Retinal pigment epithelial cell (primary cell): Measurements from ENCODE around the gene SH3BP2.

Source experiments
- DNase-seq: peaks from one replicate; pipeline ENCODE4 v3.0.0-alpha.2; 2010; ENCODE audit warnings: low read depth
- H3K4me3 ChIP-seq: 2 replicates; pipeline ENCODE4 v1.5.1; 2011; ENCODE audit warnings: mild to moderate bottlenecking, low read length, control low read depth, moderate library complexity
- TF ChIP-seq, protein P1 (sequence below): conservative IDR thresholded peaks from 2 replicates; pipeline ENCODE4 v1.5.1; 2011; ENCODE audit warnings: low read depth, low read length, control low read depth, inconsistent platforms

The SH3BP2 gene

DNA sequence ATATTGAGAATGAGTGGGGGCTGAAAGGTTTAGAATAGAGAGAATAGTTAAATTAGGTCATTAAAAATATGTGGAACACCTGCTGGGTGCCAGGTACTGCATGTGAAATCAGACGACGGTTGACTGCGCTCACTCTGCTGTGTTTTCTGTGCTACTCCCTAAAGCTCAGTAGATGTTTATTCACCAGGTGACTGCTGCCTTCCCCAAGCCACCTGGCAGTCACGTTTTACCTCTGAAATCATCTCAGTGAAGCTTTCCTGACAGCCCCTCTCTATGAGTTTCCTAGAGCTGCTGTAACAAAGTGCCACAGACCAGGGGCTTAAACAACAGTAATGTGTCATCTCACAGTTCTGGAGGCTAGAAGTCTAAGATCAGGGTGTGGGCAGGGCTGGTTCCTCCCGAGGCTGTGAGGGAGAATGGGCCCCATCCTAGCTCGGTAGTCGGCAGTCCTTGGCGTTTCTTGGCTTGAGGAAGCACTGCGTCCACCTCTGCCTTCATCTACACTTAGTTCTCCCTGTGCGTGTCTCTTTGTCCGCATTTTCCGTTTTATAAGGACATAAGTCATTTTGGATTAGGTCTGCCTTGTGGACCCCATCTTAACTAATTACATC is 76.1 kb downstream of the SH3BP2 start:
- TF ChIP-seq, protein P1, sequence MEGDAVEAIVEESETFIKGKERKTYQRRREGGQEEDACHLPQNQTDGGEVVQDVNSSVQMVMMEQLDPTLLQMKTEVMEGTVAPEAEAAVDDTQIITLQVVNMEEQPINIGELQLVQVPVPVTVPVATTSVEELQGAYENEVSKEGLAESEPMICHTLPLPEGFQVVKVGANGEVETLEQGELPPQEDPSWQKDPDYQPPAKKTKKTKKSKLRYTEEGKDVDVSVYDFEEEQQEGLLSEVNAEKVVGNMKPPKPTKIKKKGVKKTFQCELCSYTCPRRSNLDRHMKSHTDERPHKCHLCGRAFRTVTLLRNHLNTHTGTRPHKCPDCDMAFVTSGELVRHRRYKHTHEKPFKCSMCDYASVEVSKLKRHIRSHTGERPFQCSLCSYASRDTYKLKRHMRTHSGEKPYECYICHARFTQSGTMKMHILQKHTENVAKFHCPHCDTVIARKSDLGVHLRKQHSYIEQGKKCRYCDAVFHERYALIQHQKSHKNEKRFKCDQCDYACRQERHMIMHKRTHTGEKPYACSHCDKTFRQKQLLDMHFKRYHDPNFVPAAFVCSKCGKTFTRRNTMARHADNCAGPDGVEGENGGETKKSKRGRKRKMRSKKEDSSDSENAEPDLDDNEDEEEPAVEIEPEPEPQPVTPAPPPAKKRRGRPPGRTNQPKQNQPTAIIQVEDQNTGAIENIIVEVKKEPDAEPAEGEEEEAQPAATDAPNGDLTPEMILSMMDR = no peak
- no peak overlapping the region for H3K4me3 ChIP-seq
- DNase-seq = no peak

DNA sequence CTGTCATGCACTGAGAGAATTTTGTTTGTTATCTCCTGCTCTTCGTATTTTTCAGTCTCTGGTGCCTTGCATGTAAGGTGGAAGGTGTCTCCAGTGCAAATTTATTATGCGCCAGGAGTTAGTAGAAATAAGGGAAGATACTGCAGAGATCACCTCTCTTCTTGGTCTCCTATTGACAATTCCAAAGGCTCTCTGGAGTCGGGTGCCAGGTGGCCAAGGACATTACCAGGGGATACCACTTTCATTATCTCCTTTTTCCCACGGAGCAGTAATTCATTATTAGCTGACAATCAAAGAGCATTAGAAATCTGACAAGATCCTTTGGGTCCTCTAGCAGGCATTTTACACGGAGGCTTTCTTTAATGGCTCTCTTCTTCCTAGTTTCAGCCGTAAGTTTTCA is 76.8 kb downstream of the SH3BP2 start:
- TF ChIP-seq, protein P1 = no peak
- no peak overlapping the region for H3K4me3 ChIP-seq
- DNase-seq = no peak

DNA sequence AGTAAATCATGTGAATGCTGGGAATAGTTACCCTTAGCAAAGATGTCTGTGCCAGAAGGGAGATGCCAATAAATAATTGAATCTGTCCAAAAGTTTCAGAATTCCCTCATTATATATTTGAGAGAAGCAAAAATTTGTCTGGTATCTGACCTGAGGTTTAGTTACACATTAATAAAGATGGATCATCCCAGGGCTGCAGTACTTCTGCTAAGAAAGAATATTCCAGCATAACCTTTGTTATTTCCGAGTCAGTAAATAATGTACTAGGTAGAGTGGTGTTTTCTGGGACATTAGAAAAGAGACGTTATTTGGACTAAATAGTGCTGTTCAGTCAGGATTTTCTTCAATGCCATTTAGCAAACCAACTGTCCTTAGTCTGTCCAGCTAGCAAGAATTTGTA is 77.2 kb downstream of the SH3BP2 start:
- no peak overlapping the region for H3K4me3 ChIP-seq
- DNase-seq = no peak
- TF ChIP-seq, protein P1 = no peak

DNA sequence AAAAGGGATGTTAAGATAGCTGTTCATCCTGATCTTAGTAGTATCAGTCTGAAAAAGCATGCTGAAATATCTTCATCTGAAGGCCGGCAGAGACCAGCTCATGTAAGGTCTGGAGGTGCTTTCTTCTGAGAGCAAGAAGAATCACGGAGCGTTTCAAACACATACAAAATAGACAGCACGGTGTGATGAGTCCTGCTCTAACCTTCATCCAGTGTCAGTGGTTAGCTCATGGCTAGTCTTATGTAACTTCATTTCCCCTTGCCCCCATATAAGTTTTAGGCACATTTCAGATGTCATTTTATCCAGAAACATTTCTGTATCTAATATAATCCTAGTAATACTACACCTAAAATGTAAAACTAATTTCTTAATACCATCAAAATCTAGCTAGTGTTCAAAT is 78.6 kb downstream of the SH3BP2 start:
- H3K4me3 ChIP-seq = no peak overlapping the region
- DNase-seq = no peak
- TF ChIP-seq, protein P1 = no peak

DNA sequence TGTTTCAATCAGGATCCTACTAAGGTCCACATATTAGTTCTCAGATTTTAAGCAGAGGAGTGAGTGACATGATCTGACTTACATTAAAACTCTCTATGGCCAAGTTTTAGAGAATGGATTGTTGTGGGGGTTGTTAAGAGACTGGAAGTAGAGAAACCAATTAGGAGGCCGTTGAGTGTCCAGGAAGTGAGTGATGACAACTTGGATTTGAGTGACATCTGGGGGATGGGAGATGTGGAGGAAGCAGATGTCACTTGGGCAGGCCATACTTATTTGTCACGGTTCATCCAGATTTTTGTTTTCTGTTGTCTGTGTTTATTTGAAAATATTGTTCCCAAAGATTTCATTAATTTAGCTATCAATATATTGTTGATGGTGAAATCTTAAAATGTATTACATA is 79.0 kb downstream of the SH3BP2 start:
- H3K4me3 ChIP-seq = no peak overlapping the region
- TF ChIP-seq, protein P1 = no peak
- DNase-seq = no peak

DNA sequence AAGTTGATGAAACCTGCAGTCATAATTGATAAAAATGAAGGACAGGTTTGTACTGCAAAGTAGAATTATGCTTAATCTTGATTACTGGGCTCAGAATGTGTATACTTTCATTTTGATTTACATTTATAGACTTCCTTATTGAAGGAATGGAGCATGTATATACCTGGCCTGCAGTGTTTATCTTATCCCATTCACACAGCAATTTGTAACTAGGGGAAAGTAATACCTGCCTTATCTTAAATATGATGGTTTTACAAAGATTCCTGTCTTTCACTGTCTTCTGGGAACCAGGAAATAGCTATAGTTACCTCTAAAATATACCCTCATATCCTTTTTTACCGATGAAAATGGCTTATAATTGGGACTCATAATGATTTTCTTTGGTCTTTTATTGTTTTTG is 80.4 kb downstream of the SH3BP2 start:
- no peak overlapping the region for H3K4me3 ChIP-seq

DNA sequence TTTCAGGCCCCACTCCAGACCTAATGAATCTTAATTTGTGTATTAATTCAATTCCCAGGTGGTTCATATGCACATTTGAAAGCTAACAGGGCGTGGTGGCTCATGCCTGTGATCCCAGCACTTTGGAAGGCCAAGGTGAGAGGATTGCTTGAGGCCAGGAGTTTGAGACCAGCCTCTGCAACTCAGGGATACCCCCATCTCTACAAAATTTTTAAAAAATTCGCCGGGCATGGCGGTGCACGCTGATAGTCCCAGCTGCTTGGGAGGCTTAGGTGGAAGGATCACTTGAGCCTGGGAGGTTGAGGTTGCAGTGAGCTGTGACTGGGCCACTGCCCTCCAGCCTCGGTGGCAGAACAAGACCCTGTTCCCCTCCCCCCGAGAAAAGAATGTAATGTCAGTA is 82.0 kb downstream of the SH3BP2 start:
- DNase-seq = no peak
- TF ChIP-seq, protein P1 = no peak
- no peak overlapping the region for H3K4me3 ChIP-seq

More for the DNA sequence above, 80.4 kb downstream of the SH3BP2 start:
- DNase-seq = no peak
- TF ChIP-seq, protein P1 = no peak
